Stomach smooth muscle (tissue), 2 donors: ENCODE data around the gene LMF1.
"Not testable (repeated sequence)": the region's sequence is repeated elsewhere in the genome, so short reads cannot be mapped to it uniquely, and the experiment has no call there.

Source experiments
- H3K27ac ChIP-seq: one replicate; pipeline ENCODE4 v1.7.0; 2013; ENCODE audit warnings: mild to moderate bottlenecking, low read length, inconsistent platforms
- H3K27me3 ChIP-seq, 2 donors: one replicate each; pipeline ENCODE4 v1.7.0; 2013; ENCODE audit warnings: low read length in 2 of 2; ENCODE audit not compliant: insufficient read depth in 2 of 2, control insufficient read depth in 1 of 2
- H3K36me3 ChIP-seq, 2 donors: one replicate each; pipeline ENCODE4 v1.7.0; 2013; ENCODE audit warnings: low read length in 2 of 2; ENCODE audit not compliant: control insufficient read depth in 2 of 2, insufficient read depth in 2 of 2
- H3K4me1 ChIP-seq: one replicate; pipeline ENCODE4 v1.7.0; 2013; ENCODE audit warnings: low read length; ENCODE audit not compliant: control insufficient read depth, insufficient read depth
- H3K4me3 ChIP-seq, 2 donors: one replicate each; pipeline ENCODE4 v1.7.0; 2013; ENCODE audit warnings: low read length in 2 of 2
- H3K9ac ChIP-seq, 2 donors: one replicate each; pipeline ENCODE4 v1.7.0; 2013; ENCODE audit warnings: low read length in 2 of 2, mild to moderate bottlenecking in 1 of 2
- H3K9me3 ChIP-seq, 2 donors: one replicate each; pipeline ENCODE4 v1.7.0; 2013; ENCODE audit warnings: low read length in 2 of 2; ENCODE audit not compliant: control insufficient read depth in 2 of 2
- donor health status: healthy.
- donor health status: Pancreatic carcinoma.

LMF1 gene

DNA sequence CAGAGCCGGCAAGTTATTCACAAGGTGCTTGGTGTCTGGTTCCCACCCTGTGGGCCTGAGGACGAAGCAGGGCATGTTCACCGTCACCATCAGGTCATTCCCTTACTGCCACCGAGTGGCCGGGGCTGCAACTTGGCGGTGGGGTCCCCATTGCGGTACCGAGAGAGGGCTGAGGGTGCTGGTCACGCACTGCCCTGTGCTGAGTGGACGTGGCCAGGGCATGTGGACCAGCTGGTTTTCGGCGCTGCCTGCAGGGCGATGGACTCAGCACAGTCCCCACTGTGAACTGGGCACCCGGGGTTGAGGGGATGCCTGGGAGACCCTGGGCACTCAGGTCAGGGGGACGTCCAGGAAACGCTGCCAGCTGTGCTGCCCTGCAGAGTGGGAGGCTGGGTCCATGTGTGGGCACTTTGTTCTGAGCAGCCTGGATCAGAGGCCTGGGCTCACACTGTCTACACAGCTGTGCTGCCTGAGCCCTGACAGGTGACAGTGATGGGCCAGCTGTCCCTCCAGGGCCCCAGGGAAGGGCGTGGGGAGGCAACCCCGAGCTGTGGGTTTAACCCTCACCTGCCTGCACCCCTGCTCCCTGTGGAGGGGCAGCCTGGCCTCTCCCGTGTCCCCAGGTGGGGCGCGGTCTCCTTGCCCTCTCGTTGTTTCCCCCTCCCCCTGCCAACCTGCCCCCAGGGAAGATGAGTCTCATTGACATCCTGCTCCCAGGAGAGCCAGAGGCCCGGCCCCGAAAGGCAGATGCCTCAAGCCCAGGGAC lies 131.0 kb downstream of the LMF1 start:
- H3K27ac ChIP-seq = no peak overlapping the region
- H3K9ac ChIP-seq = no peak overlapping the region
- no peaks in the 10 kb centered on the region for H3K36me3 ChIP-seq
- no peak overlapping the region for H3K4me3 ChIP-seq
- no peaks in the 10 kb centered on the region for H3K4me1 ChIP-seq
- H3K9me3 ChIP-seq = peaks cover 4 to 18% of the 10 kb centered on the region in 2 donors
- peaks cover 3 to 19% of the 10 kb centered on the region in 2 donors for H3K27me3 ChIP-seq

DNA sequence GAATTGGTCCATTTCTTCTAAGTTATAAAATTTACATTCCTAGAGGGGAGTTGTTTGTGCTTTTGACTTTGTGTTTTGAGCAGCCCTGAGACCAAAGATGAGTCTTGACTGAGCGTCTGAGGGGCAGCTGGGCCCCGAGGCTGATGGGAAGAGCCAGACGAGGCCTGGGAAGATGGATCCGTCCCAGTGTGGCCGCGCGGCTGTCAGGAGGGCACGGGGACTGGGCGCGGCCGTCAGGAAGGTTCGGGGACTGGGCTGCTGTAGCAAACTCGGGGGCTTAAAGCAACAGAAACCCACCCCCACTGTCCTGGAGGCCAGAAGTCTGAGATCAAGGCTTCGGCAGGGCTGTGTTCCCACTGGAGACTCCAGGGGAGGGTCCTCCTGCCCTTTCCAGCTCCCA lies 132.0 kb downstream of the LMF1 start:
- Histone ChIP-seq H3K27me3 (peaks cover 3 to 19% of the 10 kb centered on the region in 2 donors), H3K36me3 (no peaks in the 10 kb centered on the region), H3K27ac (no peak overlapping the region), H3K9me3 (peaks cover 4 to 27% of the 10 kb centered on the region in 2 donors), H3K4me3 (no peak overlapping the region), H3K9ac (no peak overlapping the region), H3K4me1 (no peaks in the 10 kb centered on the region)

DNA sequence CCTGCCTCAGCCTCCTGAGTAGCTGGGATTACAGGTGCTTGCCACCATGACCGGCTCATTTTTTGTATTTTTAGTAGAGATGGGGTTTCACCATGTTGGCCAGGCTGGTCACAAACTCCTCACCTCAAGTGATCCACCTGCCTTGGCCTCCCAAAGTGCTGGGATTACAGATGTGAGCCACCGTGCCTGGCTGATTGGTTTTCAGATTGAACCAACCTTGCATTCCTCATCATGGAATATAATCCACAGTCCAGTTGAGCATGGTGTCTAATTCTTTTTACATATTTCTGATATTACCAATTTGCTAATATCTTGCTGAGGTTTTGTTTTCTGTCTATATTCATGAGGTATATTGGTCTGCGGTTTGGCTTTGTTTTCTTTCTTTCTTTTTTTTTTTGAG lies 134.0 kb downstream of the LMF1 start:
- H3K4me1 ChIP-seq, H3K27ac ChIP-seq, H3K36me3 ChIP-seq, H3K9ac ChIP-seq, H3K4me3 ChIP-seq: not testable (repeated sequence)
- Histone ChIP-seq H3K27me3 (peaks cover 3 to 19% of the 10 kb centered on the region in 2 donors), H3K9me3 (peaks cover 4 to 29% of the 10 kb centered on the region in 2 donors)

DNA sequence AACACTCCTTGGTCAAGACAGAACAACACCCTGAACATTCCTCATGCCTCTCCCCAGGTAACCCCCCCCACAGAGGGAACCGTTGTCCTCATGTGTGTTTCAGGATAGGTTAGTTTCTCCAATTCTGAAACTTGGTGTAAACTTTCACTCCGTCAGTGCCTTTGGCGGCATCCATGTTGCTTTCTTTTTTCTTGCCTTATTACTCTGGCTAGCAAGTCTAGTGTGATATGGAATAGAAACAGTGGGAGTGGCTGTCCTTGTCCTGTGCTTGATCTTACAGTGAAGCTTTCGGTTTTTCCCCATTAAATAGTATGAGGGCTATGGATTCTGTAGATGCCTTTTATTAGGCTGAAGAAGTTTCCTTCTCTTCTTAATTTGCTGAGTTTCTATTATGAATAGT lies 134.6 kb downstream of the LMF1 start:
- H3K9me3 ChIP-seq = peaks cover 4 to 29% of the 10 kb centered on the region in 2 donors
- no peaks in the 10 kb centered on the region for H3K36me3 ChIP-seq
- H3K27ac ChIP-seq = no peak overlapping the region
- H3K4me1 ChIP-seq = no peaks in the 10 kb centered on the region
- H3K9ac ChIP-seq = no peak overlapping the region
- no peak overlapping the region for H3K4me3 ChIP-seq
- peaks cover 0 to 19% of the 10 kb centered on the region in 2 donors for H3K27me3 ChIP-seq

DNA sequence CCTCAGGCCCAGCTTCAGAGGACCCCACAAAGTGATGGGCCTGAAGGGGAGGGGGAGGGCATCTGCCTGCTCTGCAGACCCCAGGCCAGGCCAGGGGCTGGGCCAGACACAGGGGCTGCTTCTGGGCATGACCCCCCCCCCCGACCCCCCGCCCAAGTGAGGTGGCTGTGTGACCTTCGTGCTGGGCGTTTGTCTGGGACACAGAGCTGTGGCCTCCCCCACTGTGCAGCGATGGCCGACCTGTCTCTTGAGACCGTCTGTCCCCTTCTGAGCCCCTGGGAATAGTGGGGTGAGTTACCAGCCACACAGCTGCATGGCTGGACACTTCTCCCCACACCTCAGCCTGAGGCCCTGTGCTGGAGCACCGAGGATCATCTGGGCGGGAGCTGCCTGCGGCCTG lies 135.4 kb downstream of the LMF1 start:
- Histone ChIP-seq H3K4me3 (no peak overlapping the region), H3K4me1 (no peaks in the 10 kb centered on the region), H3K27ac (no peak overlapping the region), H3K27me3 (peaks cover 0 to 17% of the 10 kb centered on the region in 2 donors), H3K36me3 (no peaks in the 10 kb centered on the region), H3K9me3 (peaks cover 4 to 29% of the 10 kb centered on the region in 2 donors), H3K9ac (no peak overlapping the region)

DNA sequence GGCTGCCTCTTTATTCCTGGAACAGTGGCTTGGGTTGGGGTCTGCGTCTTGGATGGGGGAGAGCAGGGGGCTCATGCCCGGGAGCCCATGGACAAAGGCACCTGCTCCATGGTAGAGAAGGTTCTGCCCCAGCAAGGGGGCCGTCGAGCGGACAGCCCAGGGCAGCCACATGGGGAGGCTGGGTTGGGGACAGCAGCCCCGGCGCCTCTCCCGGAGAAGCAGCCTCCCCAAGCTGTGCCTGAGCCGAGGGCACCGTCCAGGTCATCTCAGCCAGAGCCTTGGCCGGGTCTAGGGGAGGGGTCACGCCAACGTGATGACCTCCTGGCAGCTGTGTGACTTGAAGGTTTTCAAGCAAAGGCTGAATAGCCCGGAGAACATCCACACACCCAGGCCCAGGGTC lies 137.4 kb downstream of the LMF1 start:
- no peak overlapping the region for H3K9ac ChIP-seq
- H3K4me1 ChIP-seq = no peaks in the 10 kb centered on the region
- no peak overlapping the region for H3K27ac ChIP-seq
- H3K9me3 ChIP-seq = peaks cover 4 to 29% of the 10 kb centered on the region in 2 donors
- H3K36me3 ChIP-seq = no peaks in the 10 kb centered on the region
- H3K4me3 ChIP-seq = no peak overlapping the region
- no peaks in the 10 kb centered on the region for H3K27me3 ChIP-seq

DNA sequence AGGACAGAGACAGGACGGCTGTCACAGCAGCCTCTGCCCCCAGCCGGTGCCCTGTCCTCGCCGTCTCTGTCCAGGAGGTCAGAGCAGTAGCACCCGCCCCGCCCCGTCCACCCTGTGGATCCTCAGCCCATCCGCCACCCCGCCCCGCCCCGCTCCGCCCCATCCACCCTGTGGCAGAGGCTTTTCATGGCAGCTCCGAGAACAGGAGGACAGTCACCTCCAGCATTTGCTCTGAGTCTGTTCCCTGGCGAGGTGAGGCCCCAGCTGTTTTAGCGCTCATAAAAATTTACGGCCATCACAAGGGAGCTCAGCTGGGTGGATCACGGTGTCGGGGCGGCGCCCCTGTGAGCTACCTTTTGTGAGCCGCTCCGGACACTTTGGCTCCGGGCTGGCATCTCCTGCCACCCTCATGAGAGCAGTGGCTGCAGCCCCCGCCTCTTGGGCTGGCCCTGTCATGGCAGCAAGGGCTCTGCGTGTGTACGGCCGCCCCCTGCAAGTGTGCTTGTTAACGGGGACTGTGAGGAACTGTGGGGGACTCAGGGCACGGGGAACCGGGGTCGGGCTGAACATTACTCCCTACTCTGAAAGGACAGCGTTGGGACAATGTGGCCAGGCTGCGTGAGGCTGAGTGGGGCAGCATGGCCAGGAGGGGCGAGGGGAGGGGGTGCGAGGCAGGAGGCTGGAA lies 138.0 kb downstream of the LMF1 start:
- Histone ChIP-seq H3K36me3 (no peaks in the 10 kb centered on the region), H3K27ac (no peak overlapping the region), H3K27me3 (no peaks in the 10 kb centered on the region), H3K9me3 (peaks cover 4 to 29% of the 10 kb centered on the region in 2 donors), H3K4me3 (no peak overlapping the region), H3K4me1 (no peaks in the 10 kb centered on the region), H3K9ac (no peak overlapping the region)

DNA sequence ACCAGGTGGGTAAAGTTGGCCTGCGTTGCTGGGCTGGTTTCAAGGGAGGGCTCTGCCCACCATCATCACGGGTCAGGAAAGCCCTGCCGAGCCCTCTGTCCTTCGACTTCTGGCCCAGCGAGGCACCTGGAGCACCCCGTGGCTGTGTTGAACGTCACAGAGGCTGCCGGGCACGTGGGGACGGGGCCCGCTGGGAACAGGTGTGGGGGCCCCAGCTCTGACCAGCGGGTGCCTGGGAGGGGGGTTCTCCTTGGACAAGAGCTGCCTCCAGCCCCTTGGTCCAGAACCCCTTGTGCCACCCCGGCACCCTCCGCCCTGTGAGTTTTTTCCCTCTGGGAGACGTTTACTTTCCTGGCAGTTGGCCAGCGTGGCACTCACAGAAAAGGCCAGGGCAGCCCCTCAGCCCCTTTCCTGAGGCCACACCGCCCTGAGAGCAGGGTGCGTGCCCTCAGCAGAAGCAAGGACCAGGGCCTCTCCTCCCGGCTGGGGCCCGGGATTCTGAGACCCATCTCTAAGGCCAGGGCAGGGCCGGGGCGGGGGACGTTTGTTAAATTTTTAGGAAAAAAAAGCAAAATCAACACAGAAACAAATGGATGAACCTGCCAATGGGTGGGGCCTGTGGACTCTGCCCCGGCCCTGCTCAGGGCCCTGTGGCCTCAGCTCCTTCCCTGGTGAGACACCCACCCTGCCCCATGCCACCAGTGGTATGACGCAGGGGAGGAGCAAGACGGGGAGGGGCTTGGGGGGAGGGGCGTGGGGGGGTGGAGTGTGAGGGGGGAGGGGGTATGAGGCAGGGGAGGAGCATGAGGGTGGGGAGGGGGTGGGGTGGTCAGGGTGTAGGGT lies 139.0 kb downstream of the LMF1 start:
- no peak overlapping the region for H3K27ac ChIP-seq
- no peaks in the 10 kb centered on the region for H3K27me3 ChIP-seq
- no peaks in the 10 kb centered on the region for H3K36me3 ChIP-seq
- H3K4me1 ChIP-seq = no peaks in the 10 kb centered on the region
- peaks cover 4 to 26% of the 10 kb centered on the region in 2 donors for H3K9me3 ChIP-seq
- H3K9ac ChIP-seq = no peak overlapping the region
- H3K4me3 ChIP-seq = no peak overlapping the region

DNA sequence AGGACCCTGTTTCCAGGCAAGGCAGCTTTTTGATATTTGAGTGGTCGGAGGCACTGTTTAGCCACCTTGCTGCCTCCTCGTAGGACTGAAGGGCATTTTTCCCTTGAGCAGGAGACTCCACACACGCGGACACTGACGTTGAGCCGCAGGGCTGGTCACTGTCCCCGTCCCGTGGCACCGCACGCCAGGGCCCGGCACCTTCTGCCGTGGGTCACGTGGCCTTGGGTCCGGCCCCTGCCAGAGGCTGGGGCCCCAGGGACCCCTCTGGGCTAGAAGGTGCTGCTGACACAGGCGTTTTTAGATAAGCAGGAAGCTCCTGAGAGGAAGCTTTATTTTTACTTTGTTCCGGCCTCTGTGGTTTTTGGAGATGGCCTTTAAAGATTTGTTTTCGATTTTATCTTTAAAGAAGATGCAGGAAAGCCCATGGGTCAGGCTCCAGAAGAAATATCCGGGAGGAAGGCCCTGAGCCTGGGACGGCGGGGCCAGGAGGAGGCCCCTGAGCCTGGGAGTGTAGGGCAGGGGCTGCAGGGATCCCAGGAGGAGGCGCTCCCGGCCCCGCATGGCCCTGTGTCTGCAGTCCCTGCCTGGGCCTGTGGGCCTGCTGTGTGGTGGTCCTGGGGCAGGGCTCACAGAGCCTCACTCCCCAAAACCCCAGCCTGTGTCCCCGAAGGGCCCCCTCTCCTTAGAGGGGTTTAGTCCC lies 139.8 kb downstream of the LMF1 start:
- H3K9me3 ChIP-seq = peaks cover under 1 to 19% of the 10 kb centered on the region in 2 donors
- no peak overlapping the region for H3K9ac ChIP-seq
- H3K27ac ChIP-seq = no peak overlapping the region
- no peak overlapping the region for H3K4me3 ChIP-seq
- H3K27me3 ChIP-seq = no peaks in the 10 kb centered on the region
- no peaks in the 10 kb centered on the region for H3K36me3 ChIP-seq
- H3K4me1 ChIP-seq = no peaks in the 10 kb centered on the region
